Neural cell (in vitro differentiated cells): ENCODE results near the gene CTNNB1.

Experiments used
- CTCF ChIP-seq: fragments of 450-650 bp; IDR thresholded peaks from 2 replicates; pipeline ENCODE4 v1.5.1; 2014; ENCODE audit warnings: antibody characterized with exemption, mild to moderate bottlenecking, moderate library complexity; ENCODE audit not compliant: poor library complexity, severe bottlenecking
- EP300 ChIP-seq: fragments of 450-650 bp; conservative IDR thresholded peaks from 2 replicates; pipeline ENCODE4 v1.6.1; 2014; ENCODE audit warnings: antibody characterized with exemption, mild to moderate bottlenecking, moderate library complexity; ENCODE audit not compliant: poor library complexity, severe bottlenecking
- POLR2AphosphoS5 ChIP-seq: IDR thresholded peaks from 2 replicates; pipeline ENCODE4 v1.6.1; 2012
- REST ChIP-seq: IDR thresholded peaks from 2 replicates; pipeline ENCODE4 v1.6.1; 2012; ENCODE audit warnings: borderline replicate concordance
- TAF1 ChIP-seq: IDR thresholded peaks from 2 replicates; pipeline ENCODE4 v1.6.1; 2012; ENCODE audit warnings: low read depth

GRCh38 chr3:41251593-41251992 is 52.3 kb downstream of the CTNNB1 start:
- TF ChIP-seq POLR2AphosphoS5 (no peak), CTCF (no peak), EP300 (no peak), REST (no peak), TAF1 (no peak)
